Retinal pigment epithelial cell (primary cell): ENCODE measurements around the gene PTPN3.
"Not testable (repeated sequence)": the region's sequence is repeated elsewhere in the genome, so short reads cannot be mapped to it uniquely, and the experiment has no call there.

ENCODE experiments used
- DNase-seq: peaks from one replicate; pipeline ENCODE4 v3.0.0-alpha.2; 2010; ENCODE audit warnings: low read depth
- H3K4me3 ChIP-seq: 2 replicates; pipeline ENCODE4 v1.5.1; 2011; ENCODE audit warnings: mild to moderate bottlenecking, low read length, control low read depth, moderate library complexity
- CTCF ChIP-seq: conservative IDR thresholded peaks from 2 replicates; pipeline ENCODE4 v1.5.1; 2011; ENCODE audit warnings: low read depth, low read length, control low read depth, inconsistent platforms

The PTPN3 gene

GRCh38 chr9:109513871-109514270 lies 15.8 kb upstream of the PTPN3 start:
- DNase-seq = no peak
- no peak for TF ChIP-seq CTCF

GRCh38 chr9:109512170-109512756 lies 14.2 kb upstream of the PTPN3 start:
- H3K4me3 ChIP-seq = no peak overlapping the region
- TF ChIP-seq CTCF = no peak
- no peak for DNase-seq

More at GRCh38 chr9:109513871-109514270, 15.8 kb upstream of the PTPN3 start:
- H3K4me3 ChIP-seq = no peak overlapping the region

GRCh38 chr9:109510506-109510905 lies 12.4 kb upstream of the PTPN3 start:
- no peak for DNase-seq
- H3K4me3 ChIP-seq = no peak overlapping the region
- TF ChIP-seq CTCF = no peak

GRCh38 chr9:109510042-109510441 lies 11.9 kb upstream of the PTPN3 start:
- not testable (repeated sequence) for H3K4me3 ChIP-seq, DNase-seq

GRCh38 chr9:109509611-109510010 lies 11.5 kb upstream of the PTPN3 start:
- H3K4me3 ChIP-seq = no peak overlapping the region
- DNase-seq = no peak
- TF ChIP-seq CTCF = no peak

- no peak overlapping the region for H3K4me3 ChIP-seq
- no peak for DNase-seq
- TF ChIP-seq CTCF = no peak
These were observed 9.3 kb upstream of the PTPN3 start for GRCh38 chr9:109507421-109507838.

- H3K4me3 ChIP-seq = no peak overlapping the region
- DNase-seq = no peak
- no peak for TF ChIP-seq CTCF
These were observed 8.1 kb upstream of the PTPN3 start for GRCh38 chr9:109506097-109506712.
